Endothelial cell (in vitro differentiated cells): ENCODE data around the gene TMEM223. TPM values are rescaled to one million over a fixed set of nuclear protein-coding genes. Genes with fewer than 3 reads are reported as not detected.
"Not testable (repeated sequence)": the region's sequence is repeated elsewhere in the genome, so short reads cannot be mapped to it uniquely, and the experiment has no call there.

ENCODE experiments used
- DNase-seq: peaks from one replicate; pipeline ENCODE4 v3.0.0; 2021; ENCODE audit warnings: low spot score
- H3K27ac Mint-ChIP-seq: one replicate; pipeline ENCODE4 v1.8.0; 2021; ENCODE audit warnings: mixed read lengths, inconsistent platforms; ENCODE audit not compliant: unreplicated experiment
- H3K27me3 Mint-ChIP-seq: one replicate; pipeline ENCODE4 v1.8.0; 2021; ENCODE audit warnings: mild to moderate bottlenecking, moderate library complexity, mixed read lengths, inconsistent platforms; ENCODE audit not compliant: unreplicated experiment
- H3K36me3 Mint-ChIP-seq: one replicate; pipeline ENCODE4 v1.8.0; 2021; ENCODE audit warnings: mild to moderate bottlenecking, low read depth, mixed read lengths, inconsistent platforms; ENCODE audit not compliant: unreplicated experiment
- H3K4me1 Mint-ChIP-seq: one replicate; pipeline ENCODE4 v1.8.0; 2021; ENCODE audit warnings: mild to moderate bottlenecking, mixed read lengths, inconsistent platforms; ENCODE audit not compliant: unreplicated experiment
- H3K4me3 Mint-ChIP-seq: one replicate; pipeline ENCODE4 v1.8.0; 2021; ENCODE audit warnings: mild to moderate bottlenecking, mixed read lengths, inconsistent platforms; ENCODE audit not compliant: unreplicated experiment
- H3K9me3 Mint-ChIP-seq: one replicate; pipeline ENCODE4 v1.8.0; 2021; ENCODE audit warnings: mixed read lengths, inconsistent platforms; ENCODE audit not compliant: unreplicated experiment
- CTCF ChIP-seq: fragments of 200-600 bp; sonication (generic); IDR thresholded peaks from one replicate; pipeline ENCODE4 v1.5.0; 2021; ENCODE audit warnings: antibody characterized with exemption; ENCODE audit not compliant: unreplicated experiment
- microRNA-seq: library from miRNA; unstranded; fragments of <30 nt; microRNA quantifications from one replicate; pipeline ENCODE4, GENCODE V29; 2020; ENCODE audit not compliant: unreplicated experiment
- total RNA-seq: library from RNA; stranded (reverse); fragmentation: NEBNext Ultra II Directional; extraction: Animal tissue kit (Norgen Biotek cat#: 25700); gene quantifications from one replicate; pipeline ENCODE4 v1.2.1, GENCODE V29; 2021; ENCODE audit not compliant: unreplicated experiment

TMEM223 gene
- total RNA-seq, 1 donor from 2014 or later = 13.9 TPM

DNA sequence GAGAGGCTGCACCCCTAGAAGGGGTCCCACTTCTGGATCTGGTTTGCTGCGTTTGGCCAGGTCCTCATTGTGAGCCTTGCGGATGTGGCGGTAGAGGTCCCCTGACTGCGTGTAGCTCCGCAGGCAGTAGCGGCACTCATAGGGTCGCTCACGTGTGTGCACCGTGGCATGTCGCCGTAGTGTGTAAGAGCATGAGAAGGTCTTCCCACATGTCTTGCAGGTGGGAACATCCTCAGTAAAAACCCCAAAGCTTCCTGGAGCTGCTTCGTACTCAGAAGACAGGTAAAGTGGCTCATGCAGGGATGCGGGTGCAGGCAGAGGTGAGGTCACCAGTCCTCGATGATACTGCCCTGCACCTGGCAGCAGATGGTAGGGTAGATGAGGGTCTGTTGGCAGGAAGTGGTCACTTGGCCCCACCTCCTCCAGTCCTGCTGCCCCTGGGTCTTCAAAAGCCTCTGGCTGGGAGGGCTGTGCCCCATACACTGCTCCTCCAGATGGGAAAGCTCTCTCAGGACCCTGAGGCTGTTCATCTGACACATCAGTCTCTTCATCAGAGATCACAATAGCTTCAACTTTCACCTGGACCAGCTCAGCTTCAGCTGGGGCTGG lies 39.5 kb downstream of the TMEM223 start:
- peaks cover 8% of the 10 kb centered on the region for H3K27me3 Mint-ChIP-seq
- H3K4me1 Mint-ChIP-seq = peaks cover 7% of the 10 kb centered on the region
- no peak for TF ChIP-seq CTCF
- H3K4me3 Mint-ChIP-seq = no peak overlapping the region
- no peak for DNase-seq
- peaks cover 4% of the 10 kb centered on the region for H3K36me3 Mint-ChIP-seq
- H3K27ac Mint-ChIP-seq = no peak overlapping the region
- no peaks in the 10 kb centered on the region for H3K9me3 Mint-ChIP-seq

GRCh38 chr11:62749931-62750330 lies 41.9 kb downstream of the TMEM223 start:
- H3K27ac Mint-ChIP-seq, H3K4me1 Mint-ChIP-seq: not testable (repeated sequence)

DNA sequence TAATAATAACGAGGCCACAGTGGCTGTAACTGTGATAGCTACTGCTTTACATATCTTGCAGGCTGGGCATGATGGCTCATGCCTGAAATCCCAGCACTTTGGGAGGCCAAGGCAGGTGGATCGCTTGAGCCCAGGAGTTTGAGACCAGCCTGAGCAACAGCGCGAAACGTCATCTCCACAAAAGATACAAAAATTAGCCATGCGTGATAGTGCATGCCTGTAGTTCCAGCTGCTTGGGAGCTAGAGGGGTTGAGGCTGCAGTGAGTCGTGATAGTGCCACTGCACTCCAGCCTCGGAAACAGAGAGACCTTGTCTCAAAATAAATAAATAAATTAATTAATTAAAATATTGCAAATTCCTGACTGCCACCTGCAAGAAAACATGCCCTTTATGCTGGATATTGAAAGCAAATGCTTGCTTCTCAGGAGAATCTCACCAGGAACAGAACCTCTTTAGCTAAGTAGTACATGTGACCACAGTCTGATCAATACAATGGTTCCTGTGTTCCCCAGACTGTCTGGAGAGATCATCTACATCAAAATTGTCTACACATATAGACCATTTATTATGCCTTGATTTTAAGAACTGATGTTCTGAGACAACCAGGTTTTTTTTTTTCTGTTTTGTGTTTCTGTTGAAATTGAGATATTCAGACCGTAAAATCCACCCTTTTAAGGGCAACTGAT lies 44.2 kb downstream of the TMEM223 start:
- Mint-ChIP-seq H3K36me3 (peaks cover 4% of the 10 kb centered on the region), H3K27ac (no peak overlapping the region), H3K4me1 (no peaks in the 10 kb centered on the region), H3K4me3 (no peak overlapping the region), H3K9me3 (no peaks in the 10 kb centered on the region), H3K27me3 (no peaks in the 10 kb centered on the region)
- no peak for TF ChIP-seq CTCF
- no peak for DNase-seq

More at GRCh38 chr11:62749931-62750330, 41.9 kb downstream of the TMEM223 start:
- H3K9me3 Mint-ChIP-seq, H3K27me3 Mint-ChIP-seq, DNase-seq, H3K4me3 Mint-ChIP-seq, H3K36me3 Mint-ChIP-seq: not testable (repeated sequence)

Small RNAs within 50 kb of the gene (microRNA-seq; reads per million reads assigned to microRNA genes)
- 1.7 reads per million, percentile 25 among the genes with 10 or more reads in this experiment for gene MIR6514
- gene MIR6748 = 0.21 reads per million

Other genes starting within 250 kb of the TMEM223 start
- gene AHNAK, start 245.2 kb downstream of the TMEM223 start, total RNA-seq = 136 TPM
- 1,951 TPM for gene EEF1G, start 218.1 kb downstream of the TMEM223 start, total RNA-seq
- 21.2 TPM for gene TUT1, start 200.5 kb downstream of the TMEM223 start, total RNA-seq
- 157 TPM for gene MTA2, start 190.1 kb downstream of the TMEM223 start, total RNA-seq
- gene EML3, start 179.2 kb downstream of the TMEM223 start, total RNA-seq = 98.6 TPM
- 2.1 TPM for gene ROM1, start 178.7 kb downstream of the TMEM223 start, total RNA-seq
- 32.8 TPM for gene B3GAT3, start 170.0 kb downstream of the TMEM223 start, total RNA-seq
- gene GANAB, start 145.4 kb downstream of the TMEM223 start, total RNA-seq = 383 TPM
- 24.8 TPM for gene INTS5, start 138.7 kb downstream of the TMEM223 start, total RNA-seq
- 60.1 TPM for gene C11orf98, start 126.8 kb downstream of the TMEM223 start, total RNA-seq
- gene CSKMT, start 126.7 kb downstream of the TMEM223 start, total RNA-seq = 8.7 TPM
- 4.7 TPM for gene UQCC3, start 120.3 kb downstream of the TMEM223 start, total RNA-seq
- 11.2 TPM for gene LBHD1, start 119.7 kb downstream of the TMEM223 start, total RNA-seq
- 137 TPM for gene UBXN1, start 112.9 kb downstream of the TMEM223 start, total RNA-seq
- 0.44 TPM for gene LRRN4CL, start 102.5 kb downstream of the TMEM223 start, total RNA-seq
- gene BSCL2, start 84.6 kb downstream of the TMEM223 start, total RNA-seq = 53.6 TPM
- gene GNG3, start 84.3 kb downstream of the TMEM223 start, total RNA-seq = 1.1 TPM
- gene HNRNPUL2, start 64.5 kb downstream of the TMEM223 start, total RNA-seq = 43.6 TPM
- 38.1 TPM for gene TTC9C, start 63.5 kb downstream of the TMEM223 start, total RNA-seq
- 12.7 TPM for gene ZBTB3, start 37.8 kb downstream of the TMEM223 start, total RNA-seq
- gene POLR2G, start 30.4 kb downstream of the TMEM223 start, total RNA-seq = 93.6 TPM
- gene TAF6L, start 20.6 kb downstream of the TMEM223 start, total RNA-seq = 31.0 TPM
- gene TMEM179B, start 4.6 kb downstream of the TMEM223 start, total RNA-seq = 26.7 TPM
- gene NXF1, start 13.4 kb upstream of the TMEM223 start, total RNA-seq = 50.8 TPM
- gene STX5, start 40.0 kb upstream of the TMEM223 start, total RNA-seq = 37.9 TPM
- gene TEX54, start 40.8 kb upstream of the TMEM223 start, total RNA-seq = not detected
- gene WDR74, start 47.6 kb upstream of the TMEM223 start, total RNA-seq = 42.2 TPM
- 147 TPM for gene SLC3A2, start 88.9 kb upstream of the TMEM223 start, total RNA-seq
- gene CHRM1, start 129.4 kb upstream of the TMEM223 start, total RNA-seq = not detected
- not detected for gene SLC22A6, start 193.0 kb upstream of the TMEM223 start, total RNA-seq
- not detected for gene SLC22A8, start 223.8 kb upstream of the TMEM223 start, total RNA-seq